ENCODE results near the gene SMARCA2.

Gene SMARCA2

GRCh38 chr9:2177121-2177520 lies 162.0 kb downstream of the SMARCA2 start:
- no peak for DNase-seq

DNA sequence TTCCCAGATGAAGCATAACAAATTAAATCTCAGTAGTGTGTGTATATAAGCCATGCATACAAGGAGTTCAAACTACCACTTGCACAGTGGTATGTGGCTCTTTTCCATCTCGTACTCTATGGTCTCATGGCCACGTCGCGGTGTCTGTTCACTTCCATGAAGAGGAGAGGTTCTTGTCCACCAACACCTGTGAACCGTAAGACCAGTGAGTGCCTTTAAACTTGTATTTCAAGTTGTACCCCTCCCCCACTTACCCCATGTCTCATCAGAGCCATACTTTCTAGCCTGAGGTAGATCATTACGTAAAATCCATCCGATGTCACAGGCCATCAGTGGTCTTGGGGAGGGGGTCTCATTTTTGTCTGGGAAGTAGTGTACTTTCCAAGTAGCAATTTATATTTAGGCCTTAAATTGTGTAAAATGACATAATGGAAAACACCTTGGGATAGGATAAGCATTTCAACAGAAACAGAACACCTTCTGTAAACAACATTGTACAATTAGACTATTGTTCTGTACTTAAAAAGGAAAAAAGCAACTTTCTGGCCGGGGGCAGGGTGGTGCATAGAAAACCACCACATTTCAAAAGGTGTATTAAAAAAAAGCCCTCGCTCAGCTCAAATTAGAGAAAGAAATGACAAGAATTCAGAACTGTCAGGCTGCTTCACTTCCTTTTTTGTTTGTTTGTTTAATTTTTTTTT lies 163.0 kb downstream of the SMARCA2 start:
- DNase-seq, result no peak

DNA sequence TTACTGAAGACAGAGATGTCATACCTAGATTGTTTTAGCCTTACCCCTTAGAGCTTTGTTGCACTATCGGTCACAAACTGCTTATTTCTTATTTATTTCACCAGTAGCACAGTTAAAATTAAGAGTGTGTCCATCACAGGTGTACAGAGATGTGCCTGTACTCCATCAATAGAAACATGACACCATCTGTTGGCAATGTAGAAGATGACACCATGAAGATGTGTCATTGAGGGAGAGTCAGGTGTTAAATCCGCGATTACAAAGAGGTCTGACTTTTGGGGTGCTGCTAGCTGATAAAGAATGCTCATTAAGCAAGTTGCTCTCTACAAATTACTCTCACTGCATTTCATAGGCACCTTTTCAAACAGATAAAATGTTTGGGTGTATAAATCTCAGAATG lies 164.4 kb downstream of the SMARCA2 start:
- DNase-seq, result no peak

GRCh38 chr9:2180154-2180553 lies 165.0 kb downstream of the SMARCA2 start:
- no peak for DNase-seq

- DNase-seq, result no peak
Observed at GRCh38 chr9:2180704-2181103, 165.6 kb downstream of the SMARCA2 start.

DNA sequence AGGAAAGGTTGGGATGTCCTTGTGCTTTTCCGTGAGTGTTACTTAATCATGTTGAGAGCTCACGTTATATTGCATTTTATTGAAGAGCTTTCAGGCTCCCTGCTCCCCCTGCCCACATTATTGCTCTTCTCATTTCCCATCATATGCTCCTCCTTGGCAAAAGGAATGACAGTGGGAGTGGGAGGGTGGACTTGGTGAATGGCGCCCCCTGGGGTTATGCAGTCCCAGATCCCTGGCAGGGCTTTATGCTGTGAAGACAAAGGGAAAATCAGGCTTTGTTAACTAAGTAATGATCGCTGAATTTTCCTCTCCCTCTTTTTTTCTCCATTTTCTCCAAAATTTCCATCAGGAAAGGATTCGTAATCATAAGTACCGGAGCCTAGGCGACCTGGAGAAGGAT lies 166.6 kb downstream of the SMARCA2 start:
- DNase-seq, result peak; percentile 39 to 64 (median 54)

- no peak for DNase-seq
Observed at GRCh38 chr9:2190939-2191608, 175.9 kb downstream of the SMARCA2 start.

GRCh38 chr9:2191609-2191972 lies 176.4 kb downstream of the SMARCA2 start:
- no peak for DNase-seq

DNA sequence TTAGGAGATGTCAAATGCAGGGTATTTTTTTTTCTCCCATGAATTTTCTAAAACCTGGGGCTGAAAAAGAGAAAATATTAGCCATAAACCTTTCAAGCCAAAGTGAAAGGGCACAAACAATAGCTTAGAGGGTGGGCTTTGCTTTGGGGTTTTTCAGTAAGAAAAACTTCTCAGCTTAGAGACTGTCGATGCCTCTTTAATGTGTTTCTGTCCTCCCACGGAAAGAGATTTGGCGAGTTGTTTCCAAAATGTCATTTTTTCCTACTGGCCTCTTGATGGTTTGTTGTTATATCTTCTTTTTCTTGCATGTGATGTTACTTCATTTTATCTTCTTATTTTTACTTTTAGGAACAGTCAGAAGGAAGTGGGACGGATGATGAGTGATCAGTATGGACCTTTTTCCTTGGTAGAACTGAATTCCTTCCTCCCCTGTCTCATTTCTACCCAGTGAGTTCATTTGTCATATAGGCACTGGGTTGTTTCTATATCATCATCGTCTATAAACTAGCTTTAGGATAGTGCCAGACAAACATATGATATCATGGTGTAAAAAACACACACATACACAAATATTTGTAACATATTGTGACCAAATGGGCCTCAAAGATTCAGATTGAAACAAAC lies 177.3 kb downstream of the SMARCA2 start:
- no peak for DNase-seq

DNA sequence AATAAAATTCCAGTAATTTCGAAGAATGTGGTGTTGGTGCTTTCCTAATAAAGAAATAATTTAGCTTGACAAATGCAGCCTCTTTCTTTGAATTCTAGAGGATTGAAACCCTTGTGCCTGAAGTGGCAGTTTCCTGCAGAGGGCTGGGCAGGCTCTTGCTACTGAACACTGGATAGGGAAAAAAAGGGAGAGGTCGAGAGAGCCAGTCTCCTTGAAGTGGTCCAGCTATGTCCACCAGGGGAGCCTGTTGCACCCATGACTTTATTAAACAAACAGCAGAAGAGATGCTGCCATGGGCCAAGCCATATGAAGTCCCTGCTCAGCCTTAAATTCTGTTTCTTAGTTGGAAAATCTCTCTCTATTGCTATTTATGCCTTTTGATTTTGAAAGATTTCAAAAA lies 178.4 kb downstream of the SMARCA2 start:
- no peak for DNase-seq

GRCh38 chr9:2195211-2195610 lies 180.1 kb downstream of the SMARCA2 start:
- DNase-seq, result no peak

DNA sequence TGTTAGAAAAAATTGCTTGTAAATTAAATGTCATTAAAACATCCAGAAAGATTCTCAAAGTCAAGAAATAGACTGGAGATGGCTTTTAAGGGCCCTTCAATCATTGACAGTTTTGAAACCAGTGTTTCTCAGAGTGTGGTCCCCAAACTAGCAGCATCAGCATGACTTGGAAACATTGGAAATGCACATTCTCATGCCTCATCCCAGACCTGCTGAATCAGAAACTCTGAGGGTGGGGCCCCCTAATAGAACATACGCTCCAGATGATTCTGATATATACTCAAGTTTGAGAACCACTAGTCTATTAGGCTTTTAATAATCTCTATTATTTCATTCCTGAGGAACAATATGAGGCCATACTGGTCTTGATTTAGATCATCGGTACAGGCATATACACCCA lies 181.6 kb downstream of the SMARCA2 start:
- no peak for DNase-seq

DNA sequence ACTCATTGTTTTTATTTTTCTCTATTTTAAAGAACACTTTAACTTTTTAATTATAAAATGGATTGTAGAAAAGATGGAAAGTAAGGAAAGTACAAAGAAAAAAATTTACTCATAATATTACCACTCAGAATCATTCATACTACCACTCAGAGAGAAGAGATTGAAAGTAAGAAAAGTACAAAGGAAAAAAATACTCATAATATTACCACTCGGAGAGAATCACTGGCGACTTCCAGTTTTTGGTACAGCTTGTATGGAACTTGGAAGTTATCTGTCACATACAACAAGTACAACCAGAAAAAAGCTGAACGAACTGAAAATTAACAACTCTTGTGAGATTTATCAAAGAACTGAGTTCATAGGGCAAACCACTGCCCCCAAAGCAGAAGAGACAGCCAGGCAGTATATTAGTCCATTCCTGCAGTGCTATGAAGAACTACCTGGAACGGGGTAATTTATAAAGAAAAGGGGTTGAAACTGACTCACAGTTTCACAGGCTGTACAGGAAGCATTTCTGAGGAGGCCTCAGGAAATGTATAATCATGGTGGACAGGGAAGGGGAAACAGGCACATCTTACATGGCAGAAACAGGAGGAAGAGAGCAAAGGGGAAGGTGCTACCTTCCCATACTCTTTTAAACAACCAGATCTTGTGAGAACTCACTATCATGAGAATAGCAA lies 183.9 kb downstream of the SMARCA2 start:
- no peak for DNase-seq

DNA sequence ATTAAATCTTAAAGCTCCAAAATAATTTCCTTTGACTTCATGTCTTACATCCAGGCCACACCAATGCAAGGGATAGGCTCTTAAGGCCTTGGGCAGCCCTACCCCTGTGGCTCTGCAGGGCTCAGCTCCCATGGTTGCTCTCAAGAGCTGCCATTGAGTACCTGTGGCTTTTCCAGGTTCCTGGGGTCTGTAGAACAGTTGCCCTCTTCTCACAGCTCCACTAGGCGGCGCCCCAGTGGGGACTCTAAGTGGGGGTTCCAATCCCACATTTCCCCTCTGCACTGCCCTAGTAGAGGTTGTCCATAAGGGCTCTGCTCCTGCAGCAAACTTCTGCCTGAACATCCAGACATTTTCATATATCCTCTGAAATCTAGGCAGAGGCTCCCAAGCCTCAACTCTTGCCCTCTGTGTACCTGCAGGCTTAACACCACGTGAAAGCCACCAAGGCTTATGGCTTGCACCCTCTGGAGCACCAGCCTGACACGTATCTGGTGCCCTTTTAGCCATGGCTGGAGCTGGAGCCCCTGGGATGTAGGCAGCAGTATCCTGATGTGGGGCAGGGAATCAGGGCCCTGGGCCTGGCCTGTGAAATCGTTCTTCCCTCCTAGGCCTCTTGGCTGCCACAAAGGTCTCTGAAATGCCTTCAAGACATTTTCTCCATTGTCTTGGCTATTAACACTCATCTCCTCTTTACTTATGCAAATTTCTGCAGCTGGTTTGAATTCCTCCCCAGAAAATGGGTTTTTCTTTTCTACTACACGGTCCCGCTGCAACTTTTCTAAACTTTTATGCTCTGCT lies 185.1 kb downstream of the SMARCA2 start:
- DNase-seq, result no peak

DNA sequence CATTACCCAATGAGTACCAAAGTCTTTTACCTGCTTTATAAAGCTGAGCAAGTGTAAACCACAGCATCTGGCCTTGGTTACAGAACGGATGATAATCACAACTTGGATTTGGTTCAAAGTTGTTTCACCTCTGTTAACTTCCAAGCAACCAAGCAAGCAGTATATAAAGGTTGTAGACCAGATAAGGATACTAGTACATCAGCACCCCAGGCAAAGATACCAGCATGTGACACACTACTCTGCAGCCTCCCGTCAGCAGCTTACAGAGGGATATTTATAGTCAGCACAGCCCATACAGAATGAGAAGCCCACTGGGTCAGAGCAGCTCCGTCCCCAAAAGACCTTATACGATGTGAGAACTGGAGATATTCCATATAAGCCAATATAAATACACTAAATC lies 193.3 kb downstream of the SMARCA2 start:
- no peak for DNase-seq

GRCh38 chr9:2208991-2209390 lies 193.8 kb downstream of the SMARCA2 start:
- peak; percentile 14 to 53 (median 40) for DNase-seq

- peak; percentile 40 to 85 (median 60) for DNase-seq
Observed at GRCh38 chr9:2209400-2209799, 194.3 kb downstream of the SMARCA2 start.

- DNase-seq, result no peak
Observed at GRCh38 chr9:2210201-2210600, 195.1 kb downstream of the SMARCA2 start.

DNA sequence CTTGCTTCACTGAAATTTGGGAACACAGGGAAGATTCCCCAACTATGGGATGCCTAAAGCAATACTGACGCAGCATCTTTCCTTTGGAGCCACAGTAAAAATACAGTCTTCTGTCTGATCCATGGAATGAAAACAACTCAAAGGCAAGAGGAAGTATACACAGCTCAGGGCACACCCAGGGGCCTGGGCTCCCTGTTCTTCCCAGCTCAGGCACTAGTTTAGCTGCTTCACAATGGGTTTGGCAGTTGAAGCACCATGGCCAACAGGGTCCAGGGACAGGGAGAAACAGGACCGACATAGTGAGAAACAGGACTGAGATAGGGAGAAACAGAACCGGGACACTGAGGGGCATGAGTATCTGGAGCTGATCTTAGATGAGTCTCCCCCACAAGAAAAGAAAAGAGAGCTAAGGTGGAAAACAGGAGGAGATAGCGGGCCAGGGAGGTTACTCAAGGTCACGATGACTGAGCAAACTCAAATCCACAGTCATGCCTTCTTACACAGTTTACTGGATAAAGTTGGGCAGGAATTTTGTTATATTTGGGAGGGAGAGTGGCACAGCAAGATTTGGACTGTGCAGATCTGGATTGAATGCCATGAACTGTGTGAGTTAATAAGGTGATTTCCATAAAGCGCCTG lies 198.8 kb downstream of the SMARCA2 start:
- DNase-seq, result no peak

DNA sequence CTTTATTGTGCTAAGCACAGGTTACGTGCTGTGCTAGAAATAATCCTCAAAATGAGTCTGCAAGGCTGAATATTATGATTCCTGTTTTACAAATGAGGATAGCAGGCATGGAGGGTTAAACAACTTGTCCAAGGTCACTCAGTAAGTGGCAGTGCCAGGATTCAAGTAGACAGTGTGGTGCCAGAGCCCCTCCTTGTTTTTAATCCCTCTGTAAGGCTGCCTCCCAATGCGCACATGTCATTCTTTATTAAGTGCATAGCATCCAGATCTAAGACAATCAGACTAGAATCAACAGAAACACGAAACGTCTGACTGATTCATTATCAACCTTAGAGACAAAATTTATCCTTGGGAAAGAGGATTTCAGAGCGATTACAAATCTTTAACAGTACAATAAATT lies 199.6 kb downstream of the SMARCA2 start:
- DNase-seq, result no peak

DNA sequence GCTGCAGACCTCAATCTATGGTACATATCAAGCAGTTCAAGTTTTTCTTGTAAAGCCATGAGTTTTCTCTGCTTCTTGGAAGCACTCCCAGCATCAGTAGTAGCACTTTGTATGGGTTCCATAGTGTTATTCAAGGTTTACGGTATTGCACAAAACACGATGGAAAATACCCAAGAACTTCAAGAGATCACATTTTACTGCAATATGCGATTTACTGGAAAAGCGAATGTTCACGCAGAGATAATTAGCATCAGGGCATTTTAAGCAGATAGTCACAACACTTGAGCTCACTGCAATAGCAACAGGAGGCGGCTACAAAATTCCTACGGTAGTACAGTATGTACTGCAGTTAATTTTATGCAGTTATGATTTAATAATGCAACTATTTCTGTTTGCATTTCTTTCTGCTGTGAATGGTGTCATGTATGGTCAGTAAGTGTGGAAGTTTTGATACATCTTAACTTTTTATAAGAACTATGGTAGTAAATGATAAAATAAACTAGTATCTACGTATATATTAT lies 200.8 kb downstream of the SMARCA2 start:
- DNase-seq, result no peak

DNA sequence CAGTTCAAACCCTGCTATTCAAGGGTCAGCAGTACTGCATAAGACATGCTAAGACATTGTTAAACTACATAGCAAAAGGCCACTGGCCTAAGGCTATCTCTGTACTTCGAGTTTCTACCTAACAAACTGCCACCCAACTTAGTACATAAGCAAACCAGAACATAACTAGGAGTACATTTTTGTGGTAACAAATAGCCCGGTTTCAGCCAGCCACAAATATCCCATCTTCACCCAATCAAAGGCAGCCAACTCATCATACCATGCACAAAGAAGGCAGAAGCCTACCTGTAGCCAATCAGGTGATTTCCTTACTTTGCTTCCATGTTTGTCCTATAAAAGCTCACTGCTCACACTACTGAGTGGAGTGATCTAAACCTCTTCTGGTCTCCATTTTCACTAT lies 201.4 kb downstream of the SMARCA2 start:
- no peak for DNase-seq

Measured in suppressor macrophage (primary cell).